Panc1 (cell line): Measurements from ENCODE around the gene TTC13. TPM values are rescaled to one million over a fixed set of nuclear protein-coding genes. Genes with fewer than 3 reads are reported as not detected.

Source experiments
- ATAC-seq: fragments of 200-7000 bp; cut with Tn5 transposase; 2 replicates; pipeline ENCODE4 v1.9.1; 2020; ENCODE audit warnings: mild to moderate bottlenecking, moderate library complexity
- BruUV-seq: library from RNA; stranded (reverse); fragments of 400-500 nt; replicated peaks from 2 replicates; lab custom pipeline; 2021; lab: Mats Ljungman, UMichigan
- CTCF ChIA-PET: fragments of 300-600 bp; sonication (Branson Sonifier 250); formaldehyde crosslinking; loops from one replicate; lab custom pipeline; 2022; ENCODE audit warnings: antibody characterized with exemption; lab: Charles Lee
- POLR2A ChIA-PET: fragments of 300-600 bp; sonication (Branson Sonifier 250); formaldehyde crosslinking; loops from one replicate; lab custom pipeline; 2022; ENCODE audit warnings: antibody characterized with exemption; lab: Charles Lee
- DNase-seq: peaks from one replicate; pipeline ENCODE4 v3.0.0-alpha.2; 2010; ENCODE audit warnings: low read depth, low spot score
- H3K27ac ChIP-seq: 2 replicates; pipeline ENCODE4 v1.5.1; 2011; ENCODE audit warnings: mild to moderate bottlenecking, low read length, inconsistent platforms
- H3K27me3 ChIP-seq: fragments of 200-500 bp; sonication (Bioruptor generic); 2 replicates; pipeline ENCODE4 v1.6.0; 2014; ENCODE audit warnings: low read length, inconsistent platforms; ENCODE audit not compliant: control insufficient read depth, insufficient read depth
- H3K36me3 ChIP-seq: fragments of 200-500 bp; sonication (Bioruptor generic); 2 replicates; pipeline ENCODE4 v1.5.1; 2014; ENCODE audit warnings: inconsistent platforms, mild to moderate bottlenecking, low read length, moderate library complexity; ENCODE audit not compliant: control insufficient read depth, insufficient read depth
- H3K4me1 ChIP-seq: 2 replicates; pipeline ENCODE4 v1.5.1; 2011; ENCODE audit warnings: inconsistent platforms, mild to moderate bottlenecking, low read length, moderate library complexity; ENCODE audit not compliant: control insufficient read depth, insufficient read depth
- H3K4me3 ChIP-seq, 2 experiments: 2 replicates each; pipeline ENCODE4 v1.5.1; 2011 to 2012; ENCODE audit warnings: low read depth in 2 of 2, low read length in 2 of 2, mild to moderate bottlenecking in 2 of 2, inconsistent platforms in 1 of 2, moderate library complexity in 1 of 2
- H3K9me3 ChIP-seq: fragments of 200-500 bp; sonication (Bioruptor generic); 2 replicates; pipeline ENCODE4 v1.5.1; 2014; ENCODE audit warnings: low read depth, mild to moderate bottlenecking, inconsistent platforms, low read length, moderate library complexity; ENCODE audit not compliant: control insufficient read depth, insufficient read depth
- POLR2AphosphoS5 ChIP-seq: IDR thresholded peaks from 2 replicates; pipeline ENCODE4 v1.6.1; 2012; ENCODE audit warnings: mild to moderate bottlenecking, low read depth, low read length, moderate library complexity
- SIN3A ChIP-seq: IDR thresholded peaks from 2 replicates; pipeline ENCODE4 v1.6.1; 2012; ENCODE audit warnings: low read depth, mild to moderate bottlenecking, low read length, moderate library complexity, borderline replicate concordance; ENCODE audit not compliant: insufficient read depth
- TCF7L2 ChIP-seq: IDR thresholded peaks from 2 replicates; pipeline ENCODE4 v1.6.1; 2011; ENCODE audit warnings: mild to moderate bottlenecking, low read depth, low read length, inconsistent platforms
- in situ Hi-C: cut with HindIII; loops from 2 replicates; pipeline ENCODE4 v1.10.0; 2016; ENCODE audit warnings: low sequenced_read_pairs, low pct_unique_long_range_greater_than_20kb
- intact Hi-C: fragments of 100-400 bp; cut with micrococcal nuclease; formaldehyde crosslinking; loops from one replicate; pipeline ENCODE4 v1.10.0; 2022; ENCODE audit not compliant: unreplicated experiment
- total RNA-seq: library from RNA; stranded (reverse); gene quantifications from one replicate; pipeline ENCODE4 v1.2.1, GENCODE V29; 2021; ENCODE audit not compliant: unreplicated experiment
- TF ChIP-seq, protein P1 (sequence below), 2 experiments: IDR thresholded peaks; 2 replicates each; pipeline ENCODE4 v1.6.1; 2011 to 2012; ENCODE audit warnings: low read depth in 2 of 2, control low read depth in 1 of 2, low read length in 1 of 2, mild to moderate bottlenecking in 1 of 2, moderate library complexity in 1 of 2; ENCODE audit not compliant: insufficient read depth in 1 of 2
- TF ChIP-seq, protein P2 (sequence below): fragments of 450-650 bp; IDR thresholded peaks from 2 replicates; pipeline ENCODE4 v1.5.1; 2017; ENCODE audit warnings: mild to moderate bottlenecking

The TTC13 gene
- total RNA-seq, 1 experiment from 2014 or later: 19.0 TPM

DNA sequence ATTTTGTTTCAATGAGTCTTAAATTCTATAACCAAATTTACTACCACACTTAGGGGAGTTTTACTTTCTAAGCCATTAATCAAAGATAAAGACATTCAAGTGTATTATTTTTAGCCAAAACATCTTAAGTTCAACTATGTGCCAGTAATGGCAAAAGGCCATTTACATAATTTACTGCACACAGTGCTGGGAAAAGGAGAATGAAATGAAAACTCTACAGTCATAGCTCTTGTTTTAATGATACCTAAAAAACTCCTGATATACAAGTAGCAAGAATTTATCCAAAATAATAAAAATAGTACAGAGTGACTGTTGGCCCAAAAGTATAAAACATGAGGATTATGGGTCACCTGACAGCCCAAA, 67.9 kb downstream of the TTC13 start:
- TF ChIP-seq, protein P1, sequence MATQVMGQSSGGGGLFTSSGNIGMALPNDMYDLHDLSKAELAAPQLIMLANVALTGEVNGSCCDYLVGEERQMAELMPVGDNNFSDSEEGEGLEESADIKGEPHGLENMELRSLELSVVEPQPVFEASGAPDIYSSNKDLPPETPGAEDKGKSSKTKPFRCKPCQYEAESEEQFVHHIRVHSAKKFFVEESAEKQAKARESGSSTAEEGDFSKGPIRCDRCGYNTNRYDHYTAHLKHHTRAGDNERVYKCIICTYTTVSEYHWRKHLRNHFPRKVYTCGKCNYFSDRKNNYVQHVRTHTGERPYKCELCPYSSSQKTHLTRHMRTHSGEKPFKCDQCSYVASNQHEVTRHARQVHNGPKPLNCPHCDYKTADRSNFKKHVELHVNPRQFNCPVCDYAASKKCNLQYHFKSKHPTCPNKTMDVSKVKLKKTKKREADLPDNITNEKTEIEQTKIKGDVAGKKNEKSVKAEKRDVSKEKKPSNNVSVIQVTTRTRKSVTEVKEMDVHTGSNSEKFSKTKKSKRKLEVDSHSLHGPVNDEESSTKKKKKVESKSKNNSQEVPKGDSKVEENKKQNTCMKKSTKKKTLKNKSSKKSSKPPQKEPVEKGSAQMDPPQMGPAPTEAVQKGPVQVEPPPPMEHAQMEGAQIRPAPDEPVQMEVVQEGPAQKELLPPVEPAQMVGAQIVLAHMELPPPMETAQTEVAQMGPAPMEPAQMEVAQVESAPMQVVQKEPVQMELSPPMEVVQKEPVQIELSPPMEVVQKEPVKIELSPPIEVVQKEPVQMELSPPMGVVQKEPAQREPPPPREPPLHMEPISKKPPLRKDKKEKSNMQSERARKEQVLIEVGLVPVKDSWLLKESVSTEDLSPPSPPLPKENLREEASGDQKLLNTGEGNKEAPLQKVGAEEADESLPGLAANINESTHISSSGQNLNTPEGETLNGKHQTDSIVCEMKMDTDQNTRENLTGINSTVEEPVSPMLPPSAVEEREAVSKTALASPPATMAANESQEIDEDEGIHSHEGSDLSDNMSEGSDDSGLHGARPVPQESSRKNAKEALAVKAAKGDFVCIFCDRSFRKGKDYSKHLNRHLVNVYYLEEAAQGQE (IDR thresholded peaks at IDR 0.05; ENCODE audit: insufficient read depth in 1 of 2, low read depth in 2 of 2, low read length in 1 of 2): no peak
- TF ChIP-seq, protein P2, sequence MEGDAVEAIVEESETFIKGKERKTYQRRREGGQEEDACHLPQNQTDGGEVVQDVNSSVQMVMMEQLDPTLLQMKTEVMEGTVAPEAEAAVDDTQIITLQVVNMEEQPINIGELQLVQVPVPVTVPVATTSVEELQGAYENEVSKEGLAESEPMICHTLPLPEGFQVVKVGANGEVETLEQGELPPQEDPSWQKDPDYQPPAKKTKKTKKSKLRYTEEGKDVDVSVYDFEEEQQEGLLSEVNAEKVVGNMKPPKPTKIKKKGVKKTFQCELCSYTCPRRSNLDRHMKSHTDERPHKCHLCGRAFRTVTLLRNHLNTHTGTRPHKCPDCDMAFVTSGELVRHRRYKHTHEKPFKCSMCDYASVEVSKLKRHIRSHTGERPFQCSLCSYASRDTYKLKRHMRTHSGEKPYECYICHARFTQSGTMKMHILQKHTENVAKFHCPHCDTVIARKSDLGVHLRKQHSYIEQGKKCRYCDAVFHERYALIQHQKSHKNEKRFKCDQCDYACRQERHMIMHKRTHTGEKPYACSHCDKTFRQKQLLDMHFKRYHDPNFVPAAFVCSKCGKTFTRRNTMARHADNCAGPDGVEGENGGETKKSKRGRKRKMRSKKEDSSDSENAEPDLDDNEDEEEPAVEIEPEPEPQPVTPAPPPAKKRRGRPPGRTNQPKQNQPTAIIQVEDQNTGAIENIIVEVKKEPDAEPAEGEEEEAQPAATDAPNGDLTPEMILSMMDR: no peak
- TF ChIP-seq TCF7L2: no peak
- no peak for TF ChIP-seq SIN3A
- no peak for TF ChIP-seq POLR2AphosphoS5
- no peak overlapping the region for H3K27ac ChIP-seq
- ATAC-seq (no peak), DNase-seq (no peak)
- BruUV-seq: no TSS peak
- in situ Hi-C loops (no loop called here), intact Hi-C loops (loop anchor here (10.0 kb wide), 1 partner anchor 184 kb away; no protein-coding TSS in a partner anchor)
- no peaks in the 10 kb centered on the region for H3K9me3 ChIP-seq
- no peaks in the 10 kb centered on the region for H3K4me1 ChIP-seq
- H3K27me3 ChIP-seq: no peaks in the 10 kb centered on the region
- H3K4me3 ChIP-seq: no peak overlapping the region
- ChIA-PET POLR2A (no interaction called here), CTCF (no interaction called here)
- peaks cover 8% of the 10 kb centered on the region for H3K36me3 ChIP-seq

DNA sequence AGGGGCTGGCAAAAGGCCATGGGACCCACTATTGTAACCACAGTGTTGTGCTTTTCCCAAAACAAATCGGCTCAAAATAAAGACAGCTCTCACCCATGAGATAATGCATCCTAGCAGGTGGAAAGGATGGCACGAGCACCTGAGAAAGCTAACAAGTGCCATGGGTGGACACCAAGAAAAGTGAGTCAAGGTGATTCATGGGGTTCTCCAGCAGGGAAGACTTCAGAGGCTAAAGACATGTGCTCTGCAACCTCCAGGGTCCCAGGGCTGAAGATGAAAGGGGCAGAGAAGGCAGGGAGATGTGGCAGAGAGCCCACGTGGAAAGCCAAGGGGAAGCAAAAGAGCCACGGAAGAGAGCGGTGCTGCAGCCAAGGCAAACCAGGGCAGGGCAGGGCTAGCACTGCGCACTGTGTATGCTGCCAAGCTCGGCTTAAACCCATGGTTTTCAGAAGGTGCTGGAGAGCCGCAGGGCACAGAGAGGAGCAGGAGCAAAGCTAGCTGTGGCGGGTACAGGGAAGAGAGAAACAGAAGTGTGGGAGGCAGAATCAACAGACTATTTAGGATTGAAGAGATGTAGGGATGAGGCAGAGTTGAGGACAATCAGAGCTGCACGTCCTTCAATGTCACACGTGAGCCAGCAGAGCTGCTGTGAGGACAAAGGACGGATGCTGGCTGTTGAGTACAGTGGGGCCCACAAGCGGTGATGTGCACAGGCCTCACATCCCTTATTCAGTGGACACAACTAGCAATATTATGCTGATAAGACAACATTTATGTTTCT, 68.5 kb downstream of the TTC13 start:
- Histone ChIP-seq H3K27me3 (no peaks in the 10 kb centered on the region), H3K9me3 (no peaks in the 10 kb centered on the region), H3K36me3 (peaks cover 8% of the 10 kb centered on the region), H3K4me1 (no peaks in the 10 kb centered on the region), H3K4me3 (no peak overlapping the region), H3K27ac (no peak overlapping the region)
- no TSS peak for BruUV-seq
- TF ChIP-seq TCF7L2: no peak
- no peak for TF ChIP-seq POLR2AphosphoS5
- no peak for TF ChIP-seq SIN3A
- TF ChIP-seq, protein P2: no peak
- TF ChIP-seq, protein P1 (IDR thresholded peaks at IDR 0.05; ENCODE audit: insufficient read depth in 1 of 2, low read depth in 2 of 2, low read length in 1 of 2): no peak
- ATAC-seq (no peak), DNase-seq (no peak)
- intact Hi-C loops: loop anchor here (10.0 kb wide), 2 partner anchors 95 to 185 kb away; no protein-coding TSS in a partner anchor
- CTCF ChIA-PET: no interaction called here
- POLR2A ChIA-PET: no interaction called here
- in situ Hi-C loops: no loop called here
